ENCODE results near the gene TSPO2.

The TSPO2 gene

DNA sequence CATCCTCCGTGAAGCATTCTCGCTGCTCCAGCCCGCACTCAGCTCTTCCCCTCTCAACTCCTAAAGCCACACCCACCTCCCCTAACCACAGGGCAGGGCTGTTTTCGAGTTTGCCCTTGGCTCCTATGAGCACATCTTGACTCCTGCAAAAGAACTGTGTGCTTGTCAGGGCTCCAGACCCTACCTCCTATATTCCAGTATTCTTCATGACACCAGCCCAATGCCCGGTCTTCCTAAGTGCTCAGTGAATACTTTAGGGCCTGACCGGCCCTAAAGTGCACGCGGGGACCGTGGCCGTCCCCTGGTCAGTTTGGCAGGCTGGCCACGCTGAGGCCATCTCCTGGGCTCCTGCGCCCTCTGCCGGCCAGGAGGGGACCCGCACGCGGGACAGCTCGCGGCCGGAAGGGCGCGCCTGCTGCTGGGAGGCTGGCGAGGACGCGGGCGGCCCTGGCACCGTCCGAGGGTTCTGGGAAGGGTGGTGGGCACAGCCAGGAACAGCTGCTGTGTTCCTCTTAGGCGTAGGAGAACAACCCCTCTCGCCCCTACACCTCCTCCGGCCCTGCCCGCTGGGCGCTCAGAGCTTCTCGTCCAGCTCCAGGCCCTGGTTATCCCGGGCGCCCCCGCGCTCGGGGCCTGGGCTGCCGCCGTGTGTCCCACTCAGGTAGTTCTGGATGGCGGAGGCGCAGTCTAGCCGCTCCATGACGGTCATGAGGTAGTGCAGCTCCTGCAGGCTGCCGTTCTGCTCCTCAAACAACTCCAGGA lies 14.3 kb upstream of the TSPO2 start:
- peak; percentile 78 for DNase-seq

DNA sequence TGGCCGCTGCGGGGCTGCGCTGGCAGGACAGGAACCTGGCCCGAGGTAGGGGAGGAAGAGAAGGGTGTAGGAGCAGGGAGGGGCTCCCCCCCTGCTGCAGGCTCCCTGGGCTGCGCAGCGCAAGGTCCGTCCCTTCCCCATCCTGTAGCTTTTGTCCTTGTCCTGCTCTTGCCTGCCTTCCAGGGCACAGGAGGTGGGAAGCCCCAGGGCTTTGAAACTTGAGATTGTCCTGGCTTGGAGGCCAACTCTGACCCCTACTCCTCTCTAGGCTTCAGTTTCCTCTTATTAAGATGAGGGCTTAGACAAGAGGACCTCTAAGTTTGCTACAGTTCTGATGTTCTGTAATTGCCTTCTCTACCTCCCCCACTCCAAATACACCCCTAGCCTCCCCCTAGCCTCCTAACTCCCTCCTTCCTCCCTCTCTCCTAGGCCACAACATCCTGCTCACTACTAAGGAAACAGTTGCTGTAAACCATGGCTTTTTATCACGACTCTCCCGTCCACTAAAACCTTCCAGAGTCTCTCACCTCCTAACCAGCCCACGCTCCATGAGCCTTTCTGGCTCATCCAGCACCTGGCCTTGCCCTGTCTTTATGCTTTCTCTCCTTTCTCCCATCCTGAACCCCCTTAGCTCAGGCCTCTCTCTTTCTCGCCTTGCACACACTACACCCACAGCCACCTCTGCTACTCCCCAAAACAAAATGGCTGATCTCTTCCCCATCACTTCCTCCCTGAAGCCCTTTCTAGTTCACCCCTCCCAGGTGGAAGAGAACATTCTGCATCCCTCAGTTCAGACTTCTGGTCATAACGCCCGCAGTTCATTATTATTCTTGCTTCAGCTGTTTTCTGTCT lies 13.5 kb upstream of the TSPO2 start:
- DNase-seq = no peak

DNA sequence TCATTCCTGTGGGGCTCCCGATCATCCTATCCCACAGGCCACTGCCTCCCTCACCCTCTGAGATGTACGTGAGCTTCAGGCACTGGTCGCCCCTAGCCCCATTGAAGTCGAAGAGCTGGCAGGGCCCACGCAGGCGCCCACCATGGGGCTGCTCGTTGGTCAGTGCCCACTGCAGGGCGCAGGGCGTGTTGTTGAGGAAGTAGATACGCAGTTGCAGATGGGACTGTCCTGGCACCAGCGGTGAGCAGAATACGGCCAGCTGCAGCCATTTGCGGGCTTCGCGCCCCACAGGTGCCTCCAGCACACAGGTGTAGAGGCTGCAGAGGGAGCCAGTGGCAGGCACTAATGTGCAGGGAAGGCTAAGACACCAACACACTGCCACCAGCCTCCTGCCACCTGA lies 9.4 kb upstream of the TSPO2 start:
- no peak for DNase-seq

DNA sequence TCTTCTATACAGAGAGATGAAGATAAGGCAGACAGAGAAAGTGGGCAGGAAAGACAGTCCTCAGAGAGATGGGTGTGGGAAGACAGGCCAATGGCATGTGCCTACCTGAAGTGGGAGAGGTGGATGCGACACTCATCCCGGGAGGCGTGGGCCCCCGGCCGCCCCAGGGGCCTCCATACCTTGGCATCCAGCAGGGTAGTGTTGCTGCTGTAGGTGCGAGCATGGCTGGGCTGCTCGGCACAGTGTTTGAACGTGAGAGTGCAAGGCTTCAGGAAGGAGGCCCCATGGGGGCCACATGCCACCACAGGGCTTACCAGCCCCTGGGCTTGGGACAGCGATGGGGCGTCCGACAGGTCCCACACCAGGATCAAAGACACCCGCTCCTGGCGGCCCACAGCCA lies 8.5 kb upstream of the TSPO2 start:
- no peak for DNase-seq

DNA sequence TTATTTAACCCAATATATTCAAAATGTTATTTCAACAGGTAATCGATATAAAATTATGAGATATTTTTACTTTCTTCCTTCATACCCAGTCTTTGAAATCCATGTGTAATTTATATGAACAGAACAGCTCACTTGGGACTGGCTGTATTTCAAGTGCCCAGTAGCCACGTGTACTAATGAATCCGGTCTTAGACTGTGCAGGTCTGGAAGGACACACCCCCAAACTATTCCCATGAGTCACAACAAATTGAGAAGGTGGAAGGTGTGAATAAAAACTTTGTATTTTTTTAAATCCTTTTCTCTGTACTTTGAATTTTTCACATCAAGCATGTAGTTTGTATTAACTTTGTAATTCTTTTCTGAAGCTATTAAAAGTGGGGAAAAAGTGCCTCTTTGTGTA lies 6.1 kb upstream of the TSPO2 start:
- DNase-seq = peak; percentile 32

DNA sequence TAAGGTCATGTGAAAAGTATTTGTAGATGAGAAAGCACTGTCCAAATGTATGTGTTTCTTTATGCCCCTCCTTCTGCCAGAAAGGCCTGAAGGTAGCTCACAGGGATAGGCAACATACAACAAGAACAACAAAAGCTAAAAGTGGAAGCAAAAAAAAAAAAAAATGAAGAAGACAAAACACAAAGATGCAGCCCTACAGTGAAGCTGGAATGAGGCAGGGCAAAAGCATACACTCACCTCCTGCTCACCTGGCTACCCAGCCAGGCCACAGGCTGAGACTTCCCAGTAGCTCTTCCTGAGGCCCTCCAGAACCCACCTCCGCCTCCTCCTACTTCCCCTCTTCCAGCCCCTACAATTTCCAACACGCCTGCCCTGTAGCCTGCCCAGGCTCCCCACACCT lies 5.7 kb upstream of the TSPO2 start:
- DNase-seq = no peak

DNA sequence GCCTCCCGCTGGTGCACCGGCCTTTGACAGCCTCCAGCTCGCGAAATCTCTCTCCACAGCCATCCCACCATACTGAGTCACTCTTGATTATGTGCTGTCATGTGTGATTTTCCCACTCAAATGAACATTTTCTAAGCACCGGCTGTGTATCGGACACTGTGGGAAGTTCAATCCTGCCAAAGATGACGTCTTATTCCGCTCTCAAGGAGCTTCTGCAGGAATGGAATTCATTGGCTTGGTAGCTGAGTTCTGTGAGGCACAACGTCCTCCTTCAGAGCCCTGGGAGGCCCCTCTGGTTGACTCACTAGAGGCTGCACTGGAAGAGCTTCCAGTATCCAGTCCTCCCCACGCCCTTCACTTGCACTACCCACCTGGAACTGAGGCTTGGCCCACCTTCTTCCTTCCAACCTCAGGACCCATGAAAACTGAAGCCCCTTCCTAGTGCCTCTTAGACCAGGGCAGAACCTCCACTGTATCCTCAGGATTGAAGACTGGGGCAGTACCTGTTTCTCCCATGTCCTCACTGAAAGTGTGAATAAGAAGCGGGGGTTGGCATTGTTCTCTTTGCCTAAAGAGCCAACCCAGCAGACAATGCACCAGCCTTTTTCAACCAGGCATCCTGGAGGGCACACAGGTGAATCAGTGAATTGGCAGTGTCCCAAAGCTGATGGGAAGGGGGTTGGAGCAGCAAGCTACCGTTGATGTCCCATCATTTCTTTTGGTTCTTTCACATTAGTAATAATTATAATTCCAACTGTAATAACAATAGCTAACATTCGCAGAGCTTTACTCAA lies 5.0 kb upstream of the TSPO2 start:
- no peak for DNase-seq

DNA sequence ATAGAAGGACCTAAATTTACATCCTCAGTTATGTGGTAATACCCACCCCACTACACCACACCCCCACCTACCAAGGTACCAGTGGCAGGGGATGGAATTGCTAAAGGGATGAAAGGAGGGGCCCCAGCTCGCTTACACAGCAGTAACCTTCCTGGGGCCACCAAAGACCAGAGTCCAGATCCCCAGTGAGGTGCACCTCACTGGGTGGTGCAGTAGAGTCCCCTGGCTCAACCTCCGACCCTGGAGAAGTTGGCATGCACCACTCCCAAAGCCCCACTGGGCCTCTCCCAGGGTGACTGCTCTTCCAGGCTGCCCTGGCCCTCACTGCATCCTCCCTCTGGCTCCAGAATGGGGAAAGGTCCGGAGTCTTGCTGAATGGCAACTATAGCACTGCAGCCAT lies 4.1 kb upstream of the TSPO2 start:
- no peak for DNase-seq

DNA sequence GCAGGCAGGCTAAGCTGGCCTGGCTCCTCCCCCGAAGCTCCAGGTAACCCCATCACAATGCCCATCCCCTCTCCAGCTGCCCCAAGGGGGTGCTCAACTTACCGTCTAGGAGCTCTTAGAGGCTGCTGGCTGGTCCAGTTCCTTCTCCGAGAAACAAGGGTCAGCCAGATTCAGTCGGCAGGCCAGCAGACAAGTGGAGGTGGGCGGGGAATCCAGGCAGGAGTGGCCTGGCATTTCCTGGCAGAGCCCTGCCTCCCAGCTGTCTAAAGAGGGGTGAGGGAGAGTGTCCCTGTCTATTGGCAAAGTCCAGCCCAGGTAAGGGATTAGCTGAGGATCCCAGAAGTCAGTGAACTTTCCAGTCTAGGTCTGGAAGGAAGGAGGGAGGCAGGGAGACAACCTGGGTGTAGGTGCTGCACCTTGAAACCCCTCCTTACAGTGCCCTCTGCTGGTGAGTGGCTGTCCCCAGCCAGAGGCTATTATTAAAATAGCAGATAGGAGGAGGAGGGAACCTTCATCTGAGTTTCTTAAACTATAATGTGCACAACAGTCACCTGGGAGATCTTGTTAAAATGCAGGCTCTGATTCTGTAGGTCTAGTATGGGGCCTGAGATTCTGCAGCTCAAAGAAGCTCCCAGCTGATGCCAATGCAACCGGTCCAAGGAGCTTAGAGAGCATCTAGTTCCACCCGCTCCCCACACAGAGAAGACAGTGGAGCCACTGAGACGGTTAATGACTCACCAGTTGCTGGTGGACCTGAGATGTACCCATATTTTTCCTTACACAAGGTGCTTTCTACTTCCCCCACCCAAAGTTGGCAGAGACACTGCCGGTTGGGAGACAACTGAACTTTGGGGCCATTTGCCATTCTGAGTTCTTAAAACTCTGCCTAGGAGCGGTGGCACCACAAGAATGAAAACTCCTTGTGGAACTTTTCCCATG lies 2.9 kb upstream of the TSPO2 start, which contains the start of gene UNC5CL:
Gene UNC5CL, minus strand, starts transcription at position 162 of the 939 bp plus-strand sequence. CDS start 4,147 bp downstream, outside the sequence.
- peak; percentile 50 for DNase-seq

DNA sequence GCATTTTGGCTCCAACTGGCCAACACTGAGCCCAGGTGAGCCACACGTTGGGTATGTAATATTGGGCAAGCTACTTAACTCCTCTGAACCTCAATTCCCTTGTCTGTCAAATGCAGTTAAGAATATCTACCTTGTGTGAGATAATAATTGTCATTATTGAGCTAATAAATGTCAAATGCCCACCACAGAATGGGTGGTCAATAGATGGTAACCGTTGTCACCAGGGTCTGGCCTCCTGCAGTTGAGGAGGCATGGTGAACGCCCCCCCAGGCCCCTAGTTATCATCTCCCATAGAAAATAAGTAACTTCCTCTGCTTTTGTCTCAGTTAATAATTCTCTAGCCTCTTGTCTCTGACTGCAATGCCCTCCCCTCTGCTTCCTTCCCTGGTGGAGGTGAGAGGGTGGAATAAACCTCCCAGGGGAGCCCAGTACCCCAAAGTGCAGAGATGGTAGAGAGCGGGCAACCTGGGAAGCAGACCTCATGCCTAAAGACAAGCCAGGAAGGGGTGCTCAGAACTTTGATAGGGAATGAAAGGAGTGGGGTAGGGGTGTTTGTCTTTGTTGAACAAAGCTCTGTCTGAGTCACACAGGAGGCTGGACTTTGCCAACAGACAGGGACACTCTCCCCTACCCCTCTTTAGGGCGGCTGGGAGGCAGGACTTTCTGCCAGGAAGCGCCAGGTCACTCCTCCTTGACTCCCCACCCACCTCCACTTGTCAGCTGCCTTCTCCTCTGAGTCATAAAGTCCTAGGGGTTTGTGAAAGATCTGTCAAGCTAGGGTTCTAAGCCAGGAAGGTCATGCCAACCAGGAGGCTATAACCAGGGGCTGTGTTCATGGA lies 1.9 kb upstream of the TSPO2 start:
- peak; percentile 95 for DNase-seq

DNA sequence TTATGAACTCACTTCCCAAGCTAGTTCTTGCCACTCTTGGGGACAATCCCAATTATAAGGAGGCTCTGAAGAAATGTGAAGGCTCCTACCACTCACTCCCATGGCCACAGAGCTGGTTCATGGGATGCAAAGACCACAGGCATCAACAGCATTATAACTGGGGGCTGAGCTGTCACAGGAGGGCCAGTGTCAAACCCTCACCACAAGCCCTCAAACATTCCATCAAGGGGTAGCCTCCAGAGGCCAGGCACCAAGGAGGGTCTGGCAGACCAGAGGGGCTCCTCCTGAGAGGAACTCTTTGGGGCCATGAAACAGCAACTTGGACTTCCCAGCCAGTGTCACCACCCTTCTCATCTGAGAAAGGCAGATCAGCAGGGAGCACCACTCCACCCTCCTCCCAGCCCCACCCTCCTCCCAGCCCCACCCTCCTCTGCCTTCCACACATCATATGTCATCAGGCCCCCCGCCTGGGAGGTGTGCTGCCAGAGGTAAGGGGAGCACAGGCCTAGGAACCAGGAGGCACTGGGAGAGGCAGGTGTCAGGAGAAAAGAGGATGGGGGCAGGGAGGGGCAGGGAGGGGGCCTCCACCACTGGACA lies 1.2 kb upstream of the TSPO2 start:
- DNase-seq = no peak

DNA sequence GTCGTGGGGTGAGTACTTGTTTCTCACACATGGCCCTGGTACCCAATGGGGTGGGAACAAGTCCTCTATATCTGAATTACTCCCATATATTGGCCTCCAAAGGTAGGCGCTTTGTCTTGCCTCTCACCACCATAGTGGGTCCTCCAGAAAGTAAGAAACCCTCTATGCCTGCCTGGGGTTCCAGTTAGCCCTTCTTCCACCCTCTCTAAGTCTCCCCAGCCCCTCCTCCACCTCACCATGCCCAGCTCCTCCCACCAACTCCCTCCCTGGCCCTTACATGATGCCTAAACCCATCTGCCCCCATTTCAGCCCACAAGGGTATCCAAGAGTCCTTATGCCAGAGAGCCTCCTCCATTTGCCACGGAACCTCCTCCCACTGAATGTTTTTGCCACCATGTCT lies 884 bp downstream of the TSPO2 start:
- DNase-seq = no peak

DNA sequence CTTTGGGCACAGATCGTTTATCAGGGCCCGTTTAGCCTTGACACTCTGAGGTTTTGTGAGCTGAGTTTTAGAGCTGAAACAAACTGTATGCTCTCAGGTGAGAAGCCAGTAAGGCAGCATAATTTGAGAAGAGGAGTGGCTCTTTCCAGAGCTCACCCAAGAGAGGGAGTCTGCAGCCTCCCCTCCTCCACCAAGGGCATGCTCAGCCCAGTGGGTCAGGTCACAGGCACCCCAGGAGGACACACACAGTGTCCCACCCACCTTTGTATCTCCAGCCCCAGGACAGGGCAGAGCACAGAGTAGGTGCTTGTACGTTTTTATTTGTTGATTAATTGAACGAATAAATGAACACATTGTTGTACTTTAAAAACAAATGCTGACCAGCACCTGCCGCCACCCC lies 3.4 kb downstream of the TSPO2 start:
- DNase-seq = no peak

DNA sequence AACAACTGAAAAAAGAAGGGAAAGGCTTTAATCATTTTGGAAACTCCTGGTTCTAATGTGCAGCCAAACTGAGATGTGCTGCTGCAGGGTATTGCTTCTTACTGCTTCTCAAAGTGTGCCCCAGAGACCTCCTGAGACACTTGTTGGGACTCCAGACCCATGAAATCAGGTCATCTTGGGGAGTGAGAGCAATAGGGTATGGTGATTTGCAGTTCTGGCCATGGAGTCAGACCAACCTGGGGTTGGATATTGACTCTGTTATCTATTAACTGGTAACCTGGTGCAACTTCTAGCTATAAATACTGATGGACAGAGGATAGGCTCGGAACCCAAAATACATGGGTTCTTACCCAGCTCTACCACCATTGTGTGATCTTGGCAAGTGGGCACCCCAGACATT lies 3.8 kb downstream of the TSPO2 start:
- DNase-seq = no peak

DNA sequence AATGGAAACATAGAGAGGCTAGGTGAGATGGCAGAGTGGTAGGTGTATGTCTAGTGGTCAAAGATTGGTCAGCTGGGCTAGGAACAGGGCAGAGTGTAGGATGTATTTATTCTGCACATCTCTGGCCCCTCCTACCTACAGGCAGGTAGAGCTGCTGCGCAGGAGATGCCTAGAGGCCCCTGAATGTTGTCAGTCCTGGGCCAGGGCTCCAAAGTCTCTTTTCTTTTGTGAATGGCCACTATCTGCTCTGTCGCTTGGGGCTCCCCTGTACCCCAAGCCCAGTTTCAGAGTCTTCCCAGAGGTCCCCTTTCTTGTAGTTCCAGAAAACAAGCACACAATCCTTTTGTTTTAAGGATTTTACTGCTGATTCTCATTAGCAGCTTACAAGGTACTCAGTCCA lies 5.0 kb downstream of the TSPO2 start:
- DNase-seq = no peak

DNA sequence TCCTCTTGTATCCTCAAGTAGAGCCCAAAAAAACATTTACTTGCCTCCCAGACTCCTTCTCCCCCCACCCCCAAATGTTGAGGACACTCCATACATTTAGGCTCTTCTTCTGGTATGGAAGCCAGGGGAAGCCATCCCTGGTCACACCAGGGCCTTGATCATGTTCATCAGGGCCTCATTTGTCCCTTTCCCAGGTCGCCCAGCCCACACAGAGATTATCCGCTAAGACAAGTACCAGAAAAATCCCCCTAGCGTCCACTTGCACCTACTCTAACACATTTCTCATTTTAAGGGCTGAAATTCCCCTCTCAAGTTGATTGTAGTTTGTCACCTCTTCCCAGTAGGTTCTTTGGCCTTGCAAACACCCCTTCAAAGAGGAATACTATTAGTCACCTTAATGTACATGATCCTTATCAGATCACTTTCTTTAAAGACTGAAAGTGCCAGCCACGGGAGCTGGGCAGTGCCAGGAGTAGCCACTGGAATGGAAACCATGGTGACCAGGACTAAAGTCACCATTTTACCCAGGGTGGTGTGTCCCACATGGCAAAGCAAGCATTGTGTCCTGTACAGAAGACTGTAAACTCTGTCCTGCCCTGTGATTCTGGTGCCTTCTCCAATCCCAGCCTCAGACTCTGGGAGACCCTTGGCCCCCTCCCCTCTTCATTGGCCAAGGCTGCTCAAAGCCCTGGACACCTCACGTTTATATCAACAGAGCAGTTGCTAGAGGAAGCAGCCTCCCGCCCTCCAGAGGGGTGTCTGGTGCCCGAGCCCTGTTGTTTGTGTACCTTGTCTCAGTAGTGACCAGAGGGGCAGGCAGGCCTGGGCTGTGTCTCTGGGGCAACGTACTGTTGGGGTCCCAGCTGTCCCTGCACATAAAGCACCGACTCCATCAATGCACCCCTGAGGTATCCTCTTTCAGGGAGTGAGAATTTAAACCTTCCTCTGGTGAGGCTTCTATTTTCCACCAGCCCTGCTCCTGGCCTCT lies 5.8 kb downstream of the TSPO2 start:
- DNase-seq = no peak

DNA sequence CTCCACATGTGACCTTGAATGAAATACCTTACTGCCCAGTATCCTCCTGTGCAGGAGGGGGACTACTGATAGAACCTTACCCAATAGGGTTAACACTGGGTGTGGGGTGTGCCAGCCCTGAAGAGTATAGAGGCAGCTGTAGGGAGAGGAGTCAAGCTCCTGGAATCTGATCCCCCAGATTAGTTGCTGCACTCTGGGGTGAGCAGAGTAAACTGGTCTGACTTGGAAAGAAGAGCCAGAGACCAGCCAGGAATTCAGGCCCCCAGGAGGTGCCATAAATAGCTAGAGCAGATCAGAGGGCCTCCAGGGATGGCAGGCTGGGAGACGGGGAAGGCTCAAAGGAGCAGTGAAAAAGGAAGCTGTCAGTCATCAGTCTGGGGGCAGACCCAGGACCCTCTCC lies 7.3 kb downstream of the TSPO2 start:
- DNase-seq = no peak

DNA sequence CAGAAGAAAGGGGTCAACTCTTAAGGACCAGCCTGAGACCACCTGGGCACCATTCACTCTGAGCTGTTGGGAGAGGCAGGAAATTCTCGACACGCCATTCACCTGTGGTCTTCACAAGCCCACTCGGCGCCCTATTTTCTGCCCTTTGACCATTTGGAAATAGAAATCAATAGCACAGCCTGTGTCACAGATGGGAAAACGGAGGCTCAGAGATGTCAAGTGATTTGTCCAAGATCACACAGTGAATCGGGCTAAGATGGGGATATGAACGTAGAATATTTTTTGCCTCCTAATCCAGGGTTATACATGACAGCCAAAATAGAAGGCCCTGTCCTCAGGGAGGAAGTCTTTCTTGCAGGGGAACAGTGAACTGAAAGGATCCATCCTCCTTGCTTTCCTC lies 7.7 kb downstream of the TSPO2 start:
- DNase-seq = no peak

DNA sequence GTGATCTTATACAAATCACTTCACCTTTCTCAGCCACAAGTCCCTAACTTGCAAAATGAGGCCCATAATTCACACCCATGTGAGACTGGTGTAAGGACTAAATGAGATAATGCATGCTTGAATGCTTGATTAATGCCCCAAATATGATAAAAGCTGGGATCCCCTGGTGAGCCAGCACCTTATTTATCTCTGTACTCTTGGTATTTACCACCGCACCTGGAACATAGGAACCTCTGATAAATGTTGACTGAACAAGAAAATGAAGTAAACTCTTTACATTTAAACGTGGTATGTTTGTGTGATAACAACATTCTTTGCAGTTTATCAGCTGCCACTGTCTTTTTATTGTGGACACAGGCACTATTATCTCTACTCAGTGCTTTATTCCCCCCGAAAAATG lies 8.3 kb downstream of the TSPO2 start:
- no peak for DNase-seq

DNA sequence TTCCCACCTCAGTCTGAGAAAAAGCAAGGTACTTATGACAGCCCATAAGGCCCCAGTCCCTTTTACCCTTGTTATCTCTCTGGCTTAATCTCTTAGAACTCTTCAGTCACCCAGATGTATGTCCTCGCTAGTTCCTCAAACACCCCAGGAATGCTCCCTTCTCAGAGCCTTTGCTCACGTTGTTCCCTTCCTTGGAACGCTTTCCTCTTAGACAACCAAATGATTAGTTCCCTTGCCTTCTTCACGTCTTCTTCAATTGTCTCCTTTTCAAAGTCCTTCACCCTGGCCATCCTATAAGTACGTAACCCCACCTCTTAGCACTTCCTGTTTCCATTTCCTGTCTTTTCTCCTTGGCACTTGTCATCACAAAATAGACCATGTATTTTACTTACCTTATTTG lies 9.6 kb downstream of the TSPO2 start:
- DNase-seq = no peak
